GM12878 (cell line): ENCODE measurements around the gene NSFL1C. TPM values are rescaled to one million over a fixed set of nuclear protein-coding genes. Genes with fewer than 3 reads are reported as not detected.

Source experiments
- ATAC-seq: fragments of 200-7000 bp; cut with Tn5 transposase; 3 replicates; pipeline ENCODE4 v1.9.1; 2020; ENCODE audit warnings: mild to moderate bottlenecking, moderate library complexity
- BruUV-seq: library from RNA; stranded (reverse); fragments of 400-500 nt; replicated peaks from 2 replicates; lab custom pipeline; 2021; lab: Mats Ljungman, UMichigan
- CTCF ChIA-PET: fragments of 300-600 bp; sonication (Branson Sonifier 250); formaldehyde crosslinking; extraction: SDS; loops from one replicate; lab custom pipeline; 2021; ENCODE audit warnings: inconsistent platforms; lab: Yijun Ruan, JAX
- POLR2A ChIA-PET: fragments of 350-600 bp; formaldehyde crosslinking; extraction: SDS; loops from one replicate; lab custom pipeline; 2021; ENCODE audit warnings: inconsistent platforms; lab: Charles Lee
- RAD21 ChIA-PET: fragments of 300-600 bp; sonication (Branson Sonifier 250); formaldehyde crosslinking; loops from one replicate; lab custom pipeline; 2023; ENCODE audit warnings: antibody characterized with exemption; ENCODE audit not compliant: unreplicated experiment; lab: Charles Lee
- SMC1A ChIA-PET: fragments of 300-600 bp; sonication (Branson Sonifier 250); formaldehyde crosslinking; loops from one replicate; lab custom pipeline; 2023; ENCODE audit not compliant: unreplicated experiment, uncharacterized antibody; lab: Charles Lee
- DNase-seq: peaks from one replicate; pipeline ENCODE4 v3.0.0-alpha.2; 2011; ENCODE audit warnings: low read depth, low spot score
- FAIRE-seq: peaks from 3 replicates; lab custom pipeline; 2011; peaks lifted over from hg19 to GRCh38; lab: Jason Lieb, UNC
- H2AFZ ChIP-seq: 2 replicates; pipeline ENCODE4 v1.6.0; 2011; ENCODE audit warnings: low read depth, low read length, control low read depth; ENCODE audit not compliant: control insufficient read depth
- H3K27ac ChIP-seq: 2 replicates; pipeline ENCODE4 v1.5.1; 2011; ENCODE audit warnings: control low read depth; ENCODE audit not compliant: control insufficient read depth, insufficient read depth
- H3K27me3 ChIP-seq, 2 experiments: replicated peaks in 1 of 2; 2 replicates each; pipeline versions ENCODE4 v1.6.0 to v1.6.1; 2011; ENCODE audit warnings: low read length in 1 of 2; ENCODE audit not compliant: control insufficient read depth in 2 of 2, insufficient read depth in 2 of 2
- H3K36me3 ChIP-seq, 2 experiments: 2 replicates each; pipeline ENCODE4 v1.5.1; 2011; ENCODE audit warnings: low read length in 1 of 2; ENCODE audit not compliant: control insufficient read depth in 2 of 2, insufficient read depth in 2 of 2
- H3K4me1 ChIP-seq: 2 replicates; pipeline ENCODE4 v1.6.1; 2011; ENCODE audit warnings: mild to moderate bottlenecking, low read length, moderate library complexity, mixed read lengths; ENCODE audit not compliant: control insufficient read depth, insufficient read depth
- H3K4me2 ChIP-seq: 2 replicates; pipeline ENCODE4 v1.6.0; 2011; ENCODE audit warnings: control low read depth; ENCODE audit not compliant: control insufficient read depth, insufficient read depth
- H3K4me3 ChIP-seq: fragments of 200-600 bp; sonication (generic); 2 replicates; pipeline ENCODE4 v1.5.1; 2016
- H3K79me2 ChIP-seq: 2 replicates; pipeline ENCODE4 v1.6.0; 2011; ENCODE audit warnings: low read length; ENCODE audit not compliant: control insufficient read depth, insufficient read depth
- H3K9ac ChIP-seq: 2 replicates; pipeline ENCODE4 v1.8.0; 2011; ENCODE audit warnings: low read length, control low read depth, mixed read lengths; ENCODE audit not compliant: control insufficient read depth, insufficient read depth
- H3K9me3 ChIP-seq: replicated peaks from 3 replicates; pipeline ENCODE4 v1.5.1; 2011; ENCODE audit warnings: mild to moderate bottlenecking, low read length; ENCODE audit not compliant: control insufficient read depth, insufficient read depth
- H4K20me1 ChIP-seq: 2 replicates; pipeline ENCODE4 v1.6.0; 2011; ENCODE audit not compliant: control insufficient read depth, insufficient read depth
- CREB1 ChIP-seq: IDR thresholded peaks from 2 replicates; pipeline ENCODE4 v1.6.1; 2012; ENCODE audit warnings: low read depth, mild to moderate bottlenecking, inconsistent platforms
- FOXM1 ChIP-seq: IDR thresholded peaks from 2 replicates; pipeline ENCODE4 v1.6.1; 2012; ENCODE audit warnings: low read depth, mild to moderate bottlenecking, inconsistent platforms, low read length, moderate library complexity
- GABPA ChIP-seq: IDR thresholded peaks from 2 replicates; pipeline ENCODE4 v1.6.1; 2014; ENCODE audit warnings: antibody characterized with exemption, low read depth, mild to moderate bottlenecking, inconsistent platforms
- HDGF ChIP-seq: fragments of 450-650 bp; IDR thresholded peaks from 2 replicates; pipeline ENCODE4 v1.6.1; 2016; ENCODE audit warnings: antibody characterized with exemption
- IRF4 ChIP-seq: IDR thresholded peaks from 2 replicates; pipeline ENCODE4 v1.6.1; 2011; ENCODE audit warnings: low read depth, low read length
- JUNB ChIP-seq: IDR thresholded peaks from 2 replicates; pipeline ENCODE4 v1.6.1; 2016; ENCODE audit warnings: antibody characterized with exemption, mild to moderate bottlenecking
- NR2C1 ChIP-seq: fragments of 450-650 bp; IDR thresholded peaks from 2 replicates; pipeline ENCODE4 v1.6.1; 2017; ENCODE audit warnings: antibody characterized with exemption, mild to moderate bottlenecking, moderate library complexity
- POLR2AphosphoS5 ChIP-seq: IDR thresholded peaks from 2 replicates; pipeline ENCODE4 v1.6.1; 2011; ENCODE audit warnings: mild to moderate bottlenecking, low read length, inconsistent platforms
- SMAD1 ChIP-seq: fragments of 450-650 bp; IDR thresholded peaks from 2 replicates; pipeline ENCODE4 v1.6.1; 2018; ENCODE audit warnings: mild to moderate bottlenecking, low read depth; ENCODE audit not compliant: partially characterized antibody
- TCF7 ChIP-seq: IDR thresholded peaks from 2 replicates; pipeline ENCODE4 v1.6.1; 2014; ENCODE audit warnings: antibody characterized with exemption, borderline replicate concordance
- WRNIP1 ChIP-seq: IDR thresholded peaks from 2 replicates; pipeline ENCODE4 v1.6.1; 2011; ENCODE audit warnings: low read depth, low read length, improper control_type of control experiment, borderline replicate concordance
- ZBTB40 ChIP-seq: fragments of 450-650 bp; IDR thresholded peaks from 2 replicates; pipeline ENCODE4 v1.6.1; 2016; ENCODE audit warnings: mild to moderate bottlenecking, moderate library complexity, borderline replicate concordance
- ZNF207 ChIP-seq: fragments of 450-650 bp; IDR thresholded peaks from 2 replicates; pipeline ENCODE4 v1.6.1; 2014; ENCODE audit warnings: antibody characterized with exemption, mild to moderate bottlenecking, borderline replicate concordance
- WGBS: methylation state at CpG from one replicate; pipeline ENCODE4 v1.1.6; 2016; ENCODE audit warnings: low lambda C conversion rate; ENCODE audit not compliant: insufficient replicate concordance, insufficient coverage; ENCODE audit errors: missing lambda C conversion rate; 5-methylcytosine and 5-hydroxymethylcytosine counted together
- in situ Hi-C: fragments of 300-500 bp; cut with MboI; formaldehyde crosslinking; loops from 9 replicates; pipeline ENCODE4 v1.14.3; 2018; ENCODE audit warnings: mixed read lengths
- intact Hi-C: fragments of 100-400 bp; cut with micrococcal nuclease; formaldehyde crosslinking; loops from one replicate; pipeline ENCODE4 v1.14.2; 2022; ENCODE audit not compliant: unreplicated experiment
- polyA plus RNA-seq, 11 experiments: library from polyadenylated mRNA; depleted of rRNA in 4 of 11; unstranded in 6 of 11; stranded (reverse) in 5 of 11; fragments of >200 nt; fragmentation: Nextera tagmentation in 4 of 11; fragmentation: Illumina TruSeq in 1 of 11; extraction: Ambion mirVana in 4 of 11; extraction: Trizol in 1 of 11; gene quantifications; 1 replicate in 1 of 11; 2 replicates in 10 of 11; pipeline versions ENCODE4 v1.2.1 to v1.2.3, GENCODE V29; 2011 to 2016; ENCODE audit warnings: inconsistent platforms in 2 of 11, missing spikeins in 2 of 11, low read depth in 1 of 11
- total RNA-seq, 4 experiments: library from RNA; depleted of rRNA in 3 of 4; stranded (reverse); fragments of >200 nt in 3 of 4; fragmentation: Illumina TruSeq in 1 of 4; extraction: Trizol in 1 of 4; gene quantifications; 2 replicates each; pipeline versions ENCODE4 v1.2.1 to v1.2.3, GENCODE V29; 2013 to 2021
- TF ChIP-seq, protein P1 (sequence below): fragments of 450-650 bp; IDR thresholded peaks from 2 replicates; pipeline ENCODE4 v1.6.1; 2016; ENCODE audit warnings: mild to moderate bottlenecking

The NSFL1C gene
- total and polyA plus RNA-seq, 10 of the 15 experiments (the other 5 are each of a cell fraction or from before 2014, with no cell fraction given) = 21.5 to 100 (median 38.1) TPM

GRCh38 chr20:1430004-1430451, 36.6 kb downstream of the NSFL1C start:
- no peak overlapping the region for H3K4me3 ChIP-seq
- no peak for TF ChIP-seq GABPA
- no peak for TF ChIP-seq ZBTB40
- TF ChIP-seq, protein P1, sequence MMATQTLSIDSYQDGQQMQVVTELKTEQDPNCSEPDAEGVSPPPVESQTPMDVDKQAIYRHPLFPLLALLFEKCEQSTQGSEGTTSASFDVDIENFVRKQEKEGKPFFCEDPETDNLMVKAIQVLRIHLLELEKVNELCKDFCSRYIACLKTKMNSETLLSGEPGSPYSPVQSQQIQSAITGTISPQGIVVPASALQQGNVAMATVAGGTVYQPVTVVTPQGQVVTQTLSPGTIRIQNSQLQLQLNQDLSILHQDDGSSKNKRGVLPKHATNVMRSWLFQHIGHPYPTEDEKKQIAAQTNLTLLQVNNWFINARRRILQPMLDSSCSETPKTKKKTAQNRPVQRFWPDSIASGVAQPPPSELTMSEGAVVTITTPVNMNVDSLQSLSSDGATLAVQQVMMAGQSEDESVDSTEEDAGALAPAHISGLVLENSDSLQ = no peak
- no peak for TF ChIP-seq IRF4
- no peak for TF ChIP-seq TCF7
- no peak for TF ChIP-seq WRNIP1
- TF ChIP-seq POLR2AphosphoS5 = no peak
- TF ChIP-seq CREB1 = no peak
- no peak for TF ChIP-seq SMAD1
- no peak for TF ChIP-seq JUNB
- no peak for TF ChIP-seq NR2C1
- TF ChIP-seq ZNF207 = no peak
- TF ChIP-seq HDGF = no peak
- no peak for TF ChIP-seq FOXM1
- no peaks in the 10 kb centered on the region for H3K79me2 ChIP-seq
- no TSS peak for BruUV-seq
- H3K9me3 ChIP-seq = no peaks in the 10 kb centered on the region; the same call in 2 of the 3 replicates
- FAIRE-seq (no peak), ATAC-seq (no peak), DNase-seq (no peak)
- H3K27me3 ChIP-seq = no peaks in the 10 kb centered on the region
- no peak overlapping the region for H3K9ac ChIP-seq
- ChIA-PET CTCF (interaction anchor here (1.0 kb wide), 1 partner anchor 74 kb away, joined by 3 read pairs; no protein-coding TSS in a partner anchor), POLR2A (no interaction called here), RAD21 (no interaction called here), SMC1A (no interaction called here)
- intact Hi-C loops = no loop called here
- WGBS = 69% methylated on average over 1 of the region's 1 CpG
- peaks cover 7% of the 10 kb centered on the region for H3K4me1 ChIP-seq
- no peaks in the 10 kb centered on the region for H3K36me3 ChIP-seq
- no peak overlapping the region for H3K27ac ChIP-seq
- in situ Hi-C loops = no loop called here
- no peak overlapping the region for H3K4me2 ChIP-seq
- H2AFZ ChIP-seq = no peak overlapping the region
- no peaks in the 10 kb centered on the region for H4K20me1 ChIP-seq
